ENCODE data around the gene RDH16. TPM values are rescaled to one million over a fixed set of nuclear protein-coding genes. Genes with fewer than 3 reads are reported as not detected.

Gene RDH16
- total and polyA plus RNA-seq, 2 experiments from 2014 or later = 0.52 to 0.66 TPM

GRCh38 chr12:56955631-56956256 is 1.7 kb downstream of the RDH16 start:
- Mint-ChIP-seq H3K9me3 (peaks cover 54% of the 10 kb centered on the region), H3K36me3 (ENCODE audit: low read depth) (peaks cover 5% of the 10 kb centered on the region), H3K27ac (no peak overlapping the region), H3K4me3 (no peak overlapping the region), H3K4me1 (no peaks in the 10 kb centered on the region), H3K27me3 (ENCODE audit: insufficient read depth, low read depth, poor library complexity) (peaks cover 10% of the 10 kb centered on the region)
- Histone ChIP-seq H3K79me2 (replicated peaks; ENCODE audit: insufficient read depth) (no peaks in the 10 kb centered on the region), H2AFZ (no peak overlapping the region), H4K20me1 (replicated peaks; ENCODE audit: insufficient read depth) (no peaks in the 10 kb centered on the region), H3K36me3 (ENCODE audit: insufficient read depth) (no peaks in the 10 kb centered on the region), H3F3A (replicated peaks; ENCODE audit: low read depth) (no peaks in the 10 kb centered on the region), H3K9me2 (ENCODE audit: insufficient read depth) (peaks cover 4% of the 10 kb centered on the region; the same call in 1 of the 2 replicates), H3K4me3 (no peak overlapping the region), H3K4me1 (ENCODE audit: insufficient read depth) (no peaks in the 10 kb centered on the region), H3K4me2 (no peak overlapping the region), H3K27ac (ENCODE audit: low read depth) (no peak overlapping the region), H3K27me3 (ENCODE audit: insufficient read depth) (no peaks in the 10 kb centered on the region)
- DNase-seq (ENCODE audit: low spot score) (no peak), ATAC-seq (no peak)
- TF ChIP-seq, protein P1, sequence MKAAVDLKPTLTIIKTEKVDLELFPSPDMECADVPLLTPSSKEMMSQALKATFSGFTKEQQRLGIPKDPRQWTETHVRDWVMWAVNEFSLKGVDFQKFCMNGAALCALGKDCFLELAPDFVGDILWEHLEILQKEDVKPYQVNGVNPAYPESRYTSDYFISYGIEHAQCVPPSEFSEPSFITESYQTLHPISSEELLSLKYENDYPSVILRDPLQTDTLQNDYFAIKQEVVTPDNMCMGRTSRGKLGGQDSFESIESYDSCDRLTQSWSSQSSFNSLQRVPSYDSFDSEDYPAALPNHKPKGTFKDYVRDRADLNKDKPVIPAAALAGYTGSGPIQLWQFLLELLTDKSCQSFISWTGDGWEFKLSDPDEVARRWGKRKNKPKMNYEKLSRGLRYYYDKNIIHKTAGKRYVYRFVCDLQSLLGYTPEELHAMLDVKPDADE (IDR thresholded peaks at IDR 0.05) = no peak
- TF ChIP-seq CREB1 (CRISPR knock-in tag; IDR thresholded peaks at IDR 0.05; ENCODE audit: low read depth) (no peak), EZH2phosphoT487 (IDR thresholded peaks at IDR 0.05; ENCODE audit: unreplicated experiment) (no peak), STAT1 (IDR thresholded peaks at IDR 0.05; ENCODE audit: unreplicated experiment) (no peak), EZH2 (IDR thresholded peaks at IDR 0.05; ENCODE audit: low read depth, unreplicated experiment) (no peak), JUNB (IDR thresholded peaks at IDR 0.05; ENCODE audit: unreplicated experiment) (no peak), NANOG (IDR thresholded peaks at IDR 0.05; ENCODE audit: borderline replicate concordance) (no peak), ZNF114 (CRISPR knock-in tag; IDR thresholded peaks at IDR 0.05) (no peak), POLR2AphosphoS5 (IDR thresholded peaks at IDR 0.05; ENCODE audit: low read depth) (no peak), ZNF331 (CRISPR knock-in tag; IDR thresholded peaks at IDR 0.05; ENCODE audit: low read depth) (no peak)
- TF ChIP-seq, protein P2, sequence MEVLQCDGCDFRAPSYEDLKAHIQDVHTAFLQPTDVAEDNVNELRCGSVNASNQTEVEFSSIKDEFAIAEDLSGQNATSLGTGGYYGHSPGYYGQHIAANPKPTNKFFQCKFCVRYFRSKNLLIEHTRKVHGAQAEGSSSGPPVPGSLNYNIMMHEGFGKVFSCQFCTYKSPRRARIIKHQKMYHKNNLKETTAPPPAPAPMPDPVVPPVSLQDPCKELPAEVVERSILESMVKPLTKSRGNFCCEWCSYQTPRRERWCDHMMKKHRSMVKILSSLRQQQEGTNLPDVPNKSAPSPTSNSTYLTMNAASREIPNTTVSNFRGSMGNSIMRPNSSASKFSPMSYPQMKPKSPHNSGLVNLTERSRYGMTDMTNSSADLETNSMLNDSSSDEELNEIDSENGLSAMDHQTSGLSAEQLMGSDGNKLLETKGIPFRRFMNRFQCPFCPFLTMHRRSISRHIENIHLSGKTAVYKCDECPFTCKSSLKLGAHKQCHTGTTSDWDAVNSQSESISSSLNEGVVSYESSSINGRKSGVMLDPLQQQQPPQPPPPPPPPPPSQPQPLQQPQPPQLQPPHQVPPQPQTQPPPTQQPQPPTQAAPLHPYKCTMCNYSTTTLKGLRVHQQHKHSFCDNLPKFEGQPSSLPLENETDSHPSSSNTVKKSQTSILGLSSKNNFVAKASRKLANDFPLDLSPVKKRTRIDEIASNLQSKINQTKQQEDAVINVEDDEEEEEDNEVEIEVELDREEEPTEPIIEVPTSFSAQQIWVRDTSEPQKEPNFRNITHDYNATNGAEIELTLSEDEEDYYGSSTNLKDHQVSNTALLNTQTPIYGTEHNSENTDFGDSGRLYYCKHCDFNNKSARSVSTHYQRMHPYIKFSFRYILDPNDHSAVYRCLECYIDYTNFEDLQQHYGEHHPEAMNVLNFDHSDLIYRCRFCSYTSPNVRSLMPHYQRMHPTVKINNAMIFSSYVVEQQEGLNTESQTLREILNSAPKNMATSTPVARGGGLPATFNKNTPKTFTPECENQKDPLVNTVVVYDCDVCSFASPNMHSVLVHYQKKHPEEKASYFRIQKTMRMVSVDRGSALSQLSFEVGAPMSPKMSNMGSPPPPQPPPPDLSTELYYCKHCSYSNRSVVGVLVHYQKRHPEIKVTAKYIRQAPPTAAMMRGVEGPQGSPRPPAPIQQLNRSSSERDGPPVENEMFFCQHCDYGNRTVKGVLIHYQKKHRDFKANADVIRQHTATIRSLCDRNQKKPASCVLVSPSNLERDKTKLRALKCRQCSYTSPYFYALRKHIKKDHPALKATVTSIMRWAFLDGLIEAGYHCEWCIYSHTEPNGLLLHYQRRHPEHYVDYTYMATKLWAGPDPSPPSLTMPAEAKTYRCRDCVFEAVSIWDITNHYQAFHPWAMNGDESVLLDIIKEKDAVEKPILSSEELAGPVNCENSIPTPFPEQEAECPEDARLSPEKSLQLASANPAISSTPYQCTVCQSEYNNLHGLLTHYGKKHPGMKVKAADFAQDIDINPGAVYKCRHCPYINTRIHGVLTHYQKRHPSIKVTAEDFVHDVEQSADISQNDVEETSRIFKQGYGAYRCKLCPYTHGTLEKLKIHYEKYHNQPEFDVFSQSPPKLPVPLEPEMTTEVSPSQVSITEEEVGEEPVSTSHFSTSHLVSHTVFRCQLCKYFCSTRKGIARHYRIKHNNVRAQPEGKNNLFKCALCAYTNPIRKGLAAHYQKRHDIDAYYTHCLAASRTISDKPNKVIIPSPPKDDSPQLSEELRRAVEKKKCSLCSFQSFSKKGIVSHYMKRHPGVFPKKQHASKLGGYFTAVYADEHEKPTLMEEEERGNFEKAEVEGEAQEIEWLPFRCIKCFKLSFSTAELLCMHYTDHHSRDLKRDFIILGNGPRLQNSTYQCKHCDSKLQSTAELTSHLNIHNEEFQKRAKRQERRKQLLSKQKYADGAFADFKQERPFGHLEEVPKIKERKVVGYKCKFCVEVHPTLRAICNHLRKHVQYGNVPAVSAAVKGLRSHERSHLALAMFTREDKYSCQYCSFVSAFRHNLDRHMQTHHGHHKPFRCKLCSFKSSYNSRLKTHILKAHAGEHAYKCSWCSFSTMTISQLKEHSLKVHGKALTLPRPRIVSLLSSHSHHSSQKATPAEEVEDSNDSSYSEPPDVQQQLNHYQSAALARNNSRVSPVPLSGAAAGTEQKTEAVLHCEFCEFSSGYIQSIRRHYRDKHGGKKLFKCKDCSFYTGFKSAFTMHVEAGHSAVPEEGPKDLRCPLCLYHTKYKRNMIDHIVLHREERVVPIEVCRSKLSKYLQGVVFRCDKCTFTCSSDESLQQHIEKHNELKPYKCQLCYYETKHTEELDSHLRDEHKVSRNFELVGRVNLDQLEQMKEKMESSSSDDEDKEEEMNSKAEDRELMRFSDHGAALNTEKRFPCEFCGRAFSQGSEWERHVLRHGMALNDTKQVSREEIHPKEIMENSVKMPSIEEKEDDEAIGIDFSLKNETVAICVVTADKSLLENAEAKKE (CRISPR knock-in tag; IDR thresholded peaks at IDR 0.05) = no peak
- TF ChIP-seq, protein P3, sequence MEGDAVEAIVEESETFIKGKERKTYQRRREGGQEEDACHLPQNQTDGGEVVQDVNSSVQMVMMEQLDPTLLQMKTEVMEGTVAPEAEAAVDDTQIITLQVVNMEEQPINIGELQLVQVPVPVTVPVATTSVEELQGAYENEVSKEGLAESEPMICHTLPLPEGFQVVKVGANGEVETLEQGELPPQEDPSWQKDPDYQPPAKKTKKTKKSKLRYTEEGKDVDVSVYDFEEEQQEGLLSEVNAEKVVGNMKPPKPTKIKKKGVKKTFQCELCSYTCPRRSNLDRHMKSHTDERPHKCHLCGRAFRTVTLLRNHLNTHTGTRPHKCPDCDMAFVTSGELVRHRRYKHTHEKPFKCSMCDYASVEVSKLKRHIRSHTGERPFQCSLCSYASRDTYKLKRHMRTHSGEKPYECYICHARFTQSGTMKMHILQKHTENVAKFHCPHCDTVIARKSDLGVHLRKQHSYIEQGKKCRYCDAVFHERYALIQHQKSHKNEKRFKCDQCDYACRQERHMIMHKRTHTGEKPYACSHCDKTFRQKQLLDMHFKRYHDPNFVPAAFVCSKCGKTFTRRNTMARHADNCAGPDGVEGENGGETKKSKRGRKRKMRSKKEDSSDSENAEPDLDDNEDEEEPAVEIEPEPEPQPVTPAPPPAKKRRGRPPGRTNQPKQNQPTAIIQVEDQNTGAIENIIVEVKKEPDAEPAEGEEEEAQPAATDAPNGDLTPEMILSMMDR (conservative IDR thresholded peaks at IDR 0.05; ENCODE audit: low read depth in 2 of 2) = no peak
- TF ChIP-seq, protein P4, sequence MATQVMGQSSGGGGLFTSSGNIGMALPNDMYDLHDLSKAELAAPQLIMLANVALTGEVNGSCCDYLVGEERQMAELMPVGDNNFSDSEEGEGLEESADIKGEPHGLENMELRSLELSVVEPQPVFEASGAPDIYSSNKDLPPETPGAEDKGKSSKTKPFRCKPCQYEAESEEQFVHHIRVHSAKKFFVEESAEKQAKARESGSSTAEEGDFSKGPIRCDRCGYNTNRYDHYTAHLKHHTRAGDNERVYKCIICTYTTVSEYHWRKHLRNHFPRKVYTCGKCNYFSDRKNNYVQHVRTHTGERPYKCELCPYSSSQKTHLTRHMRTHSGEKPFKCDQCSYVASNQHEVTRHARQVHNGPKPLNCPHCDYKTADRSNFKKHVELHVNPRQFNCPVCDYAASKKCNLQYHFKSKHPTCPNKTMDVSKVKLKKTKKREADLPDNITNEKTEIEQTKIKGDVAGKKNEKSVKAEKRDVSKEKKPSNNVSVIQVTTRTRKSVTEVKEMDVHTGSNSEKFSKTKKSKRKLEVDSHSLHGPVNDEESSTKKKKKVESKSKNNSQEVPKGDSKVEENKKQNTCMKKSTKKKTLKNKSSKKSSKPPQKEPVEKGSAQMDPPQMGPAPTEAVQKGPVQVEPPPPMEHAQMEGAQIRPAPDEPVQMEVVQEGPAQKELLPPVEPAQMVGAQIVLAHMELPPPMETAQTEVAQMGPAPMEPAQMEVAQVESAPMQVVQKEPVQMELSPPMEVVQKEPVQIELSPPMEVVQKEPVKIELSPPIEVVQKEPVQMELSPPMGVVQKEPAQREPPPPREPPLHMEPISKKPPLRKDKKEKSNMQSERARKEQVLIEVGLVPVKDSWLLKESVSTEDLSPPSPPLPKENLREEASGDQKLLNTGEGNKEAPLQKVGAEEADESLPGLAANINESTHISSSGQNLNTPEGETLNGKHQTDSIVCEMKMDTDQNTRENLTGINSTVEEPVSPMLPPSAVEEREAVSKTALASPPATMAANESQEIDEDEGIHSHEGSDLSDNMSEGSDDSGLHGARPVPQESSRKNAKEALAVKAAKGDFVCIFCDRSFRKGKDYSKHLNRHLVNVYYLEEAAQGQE (IDR thresholded peaks at IDR 0.05; ENCODE audit: unreplicated experiment) = no peak

All from GM23338 (cell line).